ENCODE measurements around the gene FARS2.

DNA sequence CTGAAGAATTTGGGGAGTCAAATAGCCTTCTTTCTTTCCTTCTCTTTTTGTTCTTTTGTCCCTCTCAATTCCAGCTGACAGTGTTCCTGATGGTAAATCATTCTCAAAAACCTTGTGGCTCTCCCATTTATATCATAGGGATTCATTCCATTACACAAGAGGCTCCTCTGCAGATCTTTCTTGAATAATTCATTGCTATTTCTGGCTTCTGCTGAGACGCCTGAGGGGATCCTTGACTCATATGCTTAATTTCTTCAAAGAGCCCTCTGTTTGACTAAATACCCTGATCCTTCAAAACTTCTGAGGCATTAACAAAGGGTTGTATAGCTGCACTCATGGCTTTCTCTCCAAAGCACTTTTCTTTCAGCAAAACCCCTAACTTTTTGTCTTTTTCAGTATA, 289.3 kb downstream of the FARS2 start:
- TF ChIP-seq RAD21 (CRISPR knock-in tag; IDR thresholded peaks at IDR 0.05) = no peak
- no peak for TF ChIP-seq BHLHE40 (IDR thresholded peaks at IDR 0.05; ENCODE audit: low read length)
- TF ChIP-seq, protein P1, sequence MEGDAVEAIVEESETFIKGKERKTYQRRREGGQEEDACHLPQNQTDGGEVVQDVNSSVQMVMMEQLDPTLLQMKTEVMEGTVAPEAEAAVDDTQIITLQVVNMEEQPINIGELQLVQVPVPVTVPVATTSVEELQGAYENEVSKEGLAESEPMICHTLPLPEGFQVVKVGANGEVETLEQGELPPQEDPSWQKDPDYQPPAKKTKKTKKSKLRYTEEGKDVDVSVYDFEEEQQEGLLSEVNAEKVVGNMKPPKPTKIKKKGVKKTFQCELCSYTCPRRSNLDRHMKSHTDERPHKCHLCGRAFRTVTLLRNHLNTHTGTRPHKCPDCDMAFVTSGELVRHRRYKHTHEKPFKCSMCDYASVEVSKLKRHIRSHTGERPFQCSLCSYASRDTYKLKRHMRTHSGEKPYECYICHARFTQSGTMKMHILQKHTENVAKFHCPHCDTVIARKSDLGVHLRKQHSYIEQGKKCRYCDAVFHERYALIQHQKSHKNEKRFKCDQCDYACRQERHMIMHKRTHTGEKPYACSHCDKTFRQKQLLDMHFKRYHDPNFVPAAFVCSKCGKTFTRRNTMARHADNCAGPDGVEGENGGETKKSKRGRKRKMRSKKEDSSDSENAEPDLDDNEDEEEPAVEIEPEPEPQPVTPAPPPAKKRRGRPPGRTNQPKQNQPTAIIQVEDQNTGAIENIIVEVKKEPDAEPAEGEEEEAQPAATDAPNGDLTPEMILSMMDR (CRISPR knock-in tag; IDR thresholded peaks at IDR 0.05) = no peak
- no peak for TF ChIP-seq ZNF564 (CRISPR knock-in tag; IDR thresholded peaks at IDR 0.05)
- TF ChIP-seq ZNF510 (CRISPR knock-in tag; IDR thresholded peaks at IDR 0.05; ENCODE audit: low read depth) = no peak
- TF ChIP-seq, protein P2, sequence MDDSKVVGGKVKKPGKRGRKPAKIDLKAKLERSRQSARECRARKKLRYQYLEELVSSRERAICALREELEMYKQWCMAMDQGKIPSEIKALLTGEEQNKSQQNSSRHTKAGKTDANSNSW (CRISPR knock-in tag; IDR thresholded peaks at IDR 0.05; ENCODE audit: borderline replicate concordance) = no peak
- TF ChIP-seq TARDBP (CRISPR knock-in tag; IDR thresholded peaks at IDR 0.05) = no peak
- no peak for TF ChIP-seq ZNF33B (CRISPR knock-in tag; IDR thresholded peaks at IDR 0.05)
- TF ChIP-seq, protein P3, sequence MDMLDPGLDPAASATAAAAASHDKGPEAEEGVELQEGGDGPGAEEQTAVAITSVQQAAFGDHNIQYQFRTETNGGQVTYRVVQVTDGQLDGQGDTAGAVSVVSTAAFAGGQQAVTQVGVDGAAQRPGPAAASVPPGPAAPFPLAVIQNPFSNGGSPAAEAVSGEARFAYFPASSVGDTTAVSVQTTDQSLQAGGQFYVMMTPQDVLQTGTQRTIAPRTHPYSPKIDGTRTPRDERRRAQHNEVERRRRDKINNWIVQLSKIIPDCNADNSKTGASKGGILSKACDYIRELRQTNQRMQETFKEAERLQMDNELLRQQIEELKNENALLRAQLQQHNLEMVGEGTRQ (IDR thresholded peaks at IDR 0.05; ENCODE audit: low read depth, low read length) = no peak
- TF ChIP-seq, protein P3 (CRISPR knock-in tag; IDR thresholded peaks at IDR 0.05; ENCODE audit: borderline replicate concordance) = no peak
- TF ChIP-seq MTF2 (CRISPR knock-in tag; IDR thresholded peaks at IDR 0.05; ENCODE audit: borderline replicate concordance) = no peak

Measured in HepG2 (cell line).